Umbilical cord (tissue), 2 donors: ENCODE results near the gene PEX3. TPM values are rescaled to one million over a fixed set of nuclear protein-coding genes. Genes with fewer than 3 reads are reported as not detected.
"Not testable (repeated sequence)": the region's sequence is repeated elsewhere in the genome, so short reads cannot be mapped to it uniquely, and the experiment has no call there.

Experiments
- DNase-seq: peaks from one replicate; pipeline ENCODE4 v3.0.0-alpha.2; 2015; ENCODE audit warnings: low spot score
- total RNA-seq: library from RNA; depleted of rRNA; stranded (reverse); fragments of >200 nt; gene quantifications from one replicate; pipeline ENCODE4 v1.2.3, GENCODE V29; 2014; ENCODE audit warnings: low replicate concordance; ENCODE audit not compliant: insufficient read depth

Gene PEX3
- total RNA-seq, 1 donor from 2014 or later = 20.5 TPM

DNA sequence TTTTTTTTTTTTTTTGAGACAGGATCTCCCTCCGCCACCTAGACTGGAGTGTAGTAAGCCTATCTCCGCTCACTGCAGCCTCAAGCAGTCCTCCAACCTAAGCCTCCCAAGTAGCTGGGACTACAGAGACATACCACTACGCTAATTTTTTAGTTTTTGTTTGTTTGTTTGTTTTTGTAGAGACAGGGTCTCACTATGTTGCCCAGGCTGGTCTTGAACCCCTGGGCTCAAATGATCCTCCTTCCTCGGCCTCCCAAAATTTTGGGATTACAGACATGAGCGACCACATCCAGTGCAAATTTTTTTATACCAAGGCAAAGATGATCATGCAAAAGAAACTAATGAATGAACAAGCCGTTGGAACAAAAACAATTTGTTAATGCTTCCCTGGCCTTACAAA is 55.6 kb downstream of the PEX3 start:
- DNase-seq = no peak

- no peak for DNase-seq
Observed at GRCh38 chr6:143506620-143507019, 56.0 kb downstream of the PEX3 start.

GRCh38 chr6:143507358-143508145 is 56.9 kb downstream of the PEX3 start:
- DNase-seq = no peak

- DNase-seq = not testable (repeated sequence)
Observed at GRCh38 chr6:143510326-143510725, 59.7 kb downstream of the PEX3 start.

GRCh38 chr6:143510991-143511891 is 60.6 kb downstream of the PEX3 start, which contains the start of gene FUCA2:
TSS of gene FUCA2 (minus strand) at chr6:143511720. CDS start at chr6:143511634, 86 bp downstream.
- peak; percentile 95 for DNase-seq

- no peak for DNase-seq
Observed at GRCh38 chr6:143513410-143513809, 62.8 kb downstream of the PEX3 start.

- peak; percentile 43 for DNase-seq
Observed at GRCh38 chr6:143515061-143515760, 64.6 kb downstream of the PEX3 start.

GRCh38 chr6:143515766-143516355 is 65.3 kb downstream of the PEX3 start:
- no peak for DNase-seq

GRCh38 chr6:143516690-143517446 is 66.3 kb downstream of the PEX3 start:
- no peak for DNase-seq

- no peak for DNase-seq
Observed at GRCh38 chr6:143517447-143517773, 66.8 kb downstream of the PEX3 start.

GRCh38 chr6:143522039-143522600 is 71.5 kb downstream of the PEX3 start:
- DNase-seq = no peak

- no peak for DNase-seq
Observed at GRCh38 chr6:143525356-143525755, 74.8 kb downstream of the PEX3 start.

GRCh38 chr6:143527677-143528076 is 77.1 kb downstream of the PEX3 start:
- no peak for DNase-seq

GRCh38 chr6:143528164-143528811 is 77.7 kb downstream of the PEX3 start:
- DNase-seq = no peak

DNA sequence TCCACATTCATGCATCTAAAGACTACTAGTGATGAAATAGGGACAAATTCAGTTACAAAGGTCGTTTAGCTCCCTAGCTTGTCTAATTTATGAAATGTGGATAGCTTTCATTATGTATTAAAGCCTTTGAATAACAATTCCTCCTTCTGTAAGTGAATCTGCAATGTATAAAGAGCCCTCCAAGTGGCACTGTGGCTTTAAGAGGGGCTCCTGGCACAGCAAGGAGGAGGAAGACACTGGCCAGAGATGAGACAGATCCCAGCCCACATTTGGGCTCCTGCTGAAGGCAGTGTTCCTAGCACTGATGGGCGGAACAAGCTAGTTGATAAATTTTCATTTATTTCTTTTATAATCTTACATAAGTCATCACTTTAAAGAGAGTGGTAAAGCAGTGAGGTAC is 78.5 kb downstream of the PEX3 start:
- peak; percentile 27 for DNase-seq

GRCh38 chr6:143531720-143532499 is 81.3 kb downstream of the PEX3 start:
- DNase-seq = no peak

GRCh38 chr6:143535189-143535614 is 84.6 kb downstream of the PEX3 start:
- no peak for DNase-seq

GRCh38 chr6:143536461-143536865 is 85.9 kb downstream of the PEX3 start:
- peak; percentile 39 for DNase-seq
